Measurements from ENCODE around the gene KHSRP. TPM values are rescaled to one million over a fixed set of nuclear protein-coding genes. Genes with fewer than 3 reads are reported as not detected.

KHSRP gene
- total and polyA plus RNA-seq, 2 of the 4 experiments (the other 2 are of a cell fraction): 31.9 to 93.7 TPM

- no peak for TF ChIP-seq CHD1 (IDR thresholded peaks at IDR 0.05; ENCODE audit: low read depth, low read length)
- no peak for TF ChIP-seq CEBPB (IDR thresholded peaks at IDR 0.05; ENCODE audit: low read depth, low read length)
Observed at GRCh38 chr19:6421075-6422014, 3.3 kb downstream of the KHSRP start (continued).

GRCh38 chr19:6418562-6418932 lies 6.1 kb downstream of the KHSRP start:
- no peak overlapping the region for H3K23ac ChIP-seq (ENCODE audit: low read depth, low read length)
- no peak overlapping the region for H4K8ac ChIP-seq (ENCODE audit: low read depth in 2 of 2, low read length in 2 of 2)
- peaks cover 3% of the 10 kb centered on the region; the same call in 1 of the 2 replicates for H3K9me1 ChIP-seq (ENCODE audit: insufficient read depth, low read length)
- H3K56ac ChIP-seq (ENCODE audit: extremely low read depth, insufficient read depth, low read length): no peak overlapping the region
- dilution Hi-C loops (cut with HindIII; ENCODE audit: low sequenced_read_pairs, unreplicated experiment): no loop called here
- in situ Hi-C loops (cut with MboI; ENCODE audit: low sequenced_read_pairs): no loop called here
- BruUV-seq (replicated peaks): no TSS peak
- ChIA-PET CTCF (interaction anchor here (0.6 kb wide), 1 partner anchor 338 kb away, joined by 3 read pairs; no protein-coding TSS in a partner anchor), POLR2A (ENCODE audit: unreplicated experiment) (no interaction called here)
- H3K4me1 ChIP-seq (ENCODE audit: control insufficient read depth, insufficient read depth, low read length): no peaks in the 10 kb centered on the region
- H2BK20ac ChIP-seq (ENCODE audit: low read depth, low read length): no peak overlapping the region
- peaks cover 63% of the 10 kb centered on the region for H4K20me1 ChIP-seq (ENCODE audit: insufficient read depth, low read length)
- H2BK5ac ChIP-seq (ENCODE audit: low read depth, low read length, poor library complexity, severe bottlenecking): no peak overlapping the region
- H3K27me3 ChIP-seq (ENCODE audit: control insufficient read depth, insufficient read depth, low read length): no peaks in the 10 kb centered on the region
- H3K79me1 ChIP-seq (ENCODE audit: low read depth in 1 of 2, low read length in 2 of 2): peaks cover 0 to 46% of the 10 kb centered on the region in 2 experiments; a peak in 2 of 4 replicates
- TF ChIP-seq SMC3 (IDR thresholded peaks at IDR 0.05; ENCODE audit: low read depth, low read length) (no peak), CEBPB (IDR thresholded peaks at IDR 0.05; ENCODE audit: low read depth, low read length) (no peak)
- no peak overlapping the region for H3K4ac ChIP-seq (ENCODE audit: low read depth, low read length)
- H3K9me3 ChIP-seq (ENCODE audit: control insufficient read depth, insufficient read depth, low read length): no peaks in the 10 kb centered on the region
- H2BK15ac ChIP-seq (ENCODE audit: low read depth, low read length): no peak overlapping the region
- WGBS, 2 experiments (ENCODE audit: extremely low coverage in 2 of 2, insufficient read length in 1 of 2): 95% methylated on average over 12 of the region's 19 CpGs; no CpG with 5 or more reads in 1 of the 2 experiments
- no peak overlapping the region for H2AK5ac ChIP-seq (ENCODE audit: low read depth, low read length)
- no peak overlapping the region for H3K14ac ChIP-seq (replicated peaks; ENCODE audit: low read depth, low read length)
- no peak overlapping the region for H3K18ac ChIP-seq (ENCODE audit: low read depth, low read length)
- peaks cover 75% of the 10 kb centered on the region for H3K36me3 ChIP-seq (ENCODE audit: control insufficient read depth, insufficient read depth, low read length)
- no peak overlapping the region for H3K27ac ChIP-seq (ENCODE audit: insufficient read depth, low read length)
- H4K91ac ChIP-seq (ENCODE audit: insufficient read depth, low read depth, low read length): no peak overlapping the region
- no peak overlapping the region for H2AK9ac ChIP-seq (replicated peaks; ENCODE audit: low read depth, low read length, poor library complexity)
- no peak overlapping the region for H4K5ac ChIP-seq (ENCODE audit: low read depth, low read length)
- no peak overlapping the region for H2AFZ ChIP-seq (replicated peaks; ENCODE audit: low read length, poor library complexity)
- H3K4me2 ChIP-seq (ENCODE audit: low read depth, low read length): no peak overlapping the region
- no peak overlapping the region for H2BK120ac ChIP-seq (ENCODE audit: low read depth, low read length)
- intact Hi-C loops (cut with micrococcal nuclease): loop anchor here (10.0 kb wide), 1 partner anchor 374 kb away; no protein-coding TSS in a partner anchor
- H3K9ac ChIP-seq (ENCODE audit: low read depth, low read length): no peak overlapping the region
- DNase-seq (no peak), ATAC-seq (ENCODE audit: low read depth) (no peak)
- H3K4me3 ChIP-seq (ENCODE audit: insufficient read depth, low read depth, low read length): no peak overlapping the region

All from IMR-90 (cell line).